ENCODE data around the gene MYO1E. TPM values are rescaled to one million over a fixed set of nuclear protein-coding genes. Genes with fewer than 3 reads are reported as not detected.

MYO1E gene
- total RNA-seq, 1 experiment from 2014 or later = 83.6 TPM

DNA sequence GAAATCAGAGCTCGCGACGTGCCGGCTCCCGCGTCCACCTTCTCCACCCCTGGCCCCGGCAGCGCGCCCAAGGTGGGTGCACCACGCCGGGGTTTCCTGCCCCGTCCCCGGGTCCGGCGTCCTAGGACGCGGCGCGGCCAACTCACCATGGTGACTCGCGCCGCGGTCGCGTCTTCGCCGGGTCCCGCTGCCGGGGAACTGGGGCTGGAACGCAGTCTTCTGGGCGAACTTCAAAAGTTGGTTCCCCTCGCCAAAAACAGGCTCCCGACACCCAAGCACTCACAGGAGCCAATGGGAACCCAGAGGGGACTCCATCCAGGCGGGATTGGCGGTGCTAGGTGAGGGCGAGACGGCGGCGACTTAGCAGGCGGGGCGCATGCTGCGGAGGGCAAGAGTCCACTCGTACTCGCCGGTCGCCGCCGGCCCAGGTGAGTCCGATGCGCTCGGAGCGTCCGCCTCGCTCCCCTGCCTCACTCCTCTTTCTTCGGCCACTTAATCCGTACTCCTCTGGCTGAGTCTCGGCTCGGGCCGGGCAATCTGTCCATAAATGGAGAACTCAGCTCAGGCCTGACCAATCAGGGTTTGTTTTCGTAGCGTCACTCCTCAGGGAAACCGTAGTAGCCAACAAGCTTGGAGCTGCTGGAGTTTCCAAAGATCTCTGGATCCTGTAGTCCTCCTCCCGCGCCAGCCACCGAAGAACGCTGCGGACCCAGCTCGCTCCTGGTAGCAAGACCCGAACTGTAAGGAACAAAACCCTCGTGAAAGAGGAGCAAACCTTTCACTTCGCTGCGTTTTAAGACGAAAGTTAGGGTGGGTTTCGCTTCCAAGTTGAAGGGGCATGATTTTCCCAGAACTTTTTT, at the start of gene MYO1E (continued):
- TF ChIP-seq ETV6 (CRISPR knock-in tag; IDR thresholded peaks at IDR 0.05) (peak; percentile 70; the same call in 1 of the 2 replicates), RELA (CRISPR knock-in tag; IDR thresholded peaks at IDR 0.05; ENCODE audit: borderline replicate concordance) (peak; percentile 38; the same call in 1 of the 2 replicates), MYBL2 (CRISPR knock-in tag; IDR thresholded peaks at IDR 0.05) (peak; percentile 54; the same call in 1 of the 2 replicates), ATF1 (CRISPR knock-in tag; IDR thresholded peaks at IDR 0.05) (0 out of 2 replicates have a peak, but pooled peaks have one; percentile 48), USF2 (CRISPR knock-in tag; IDR thresholded peaks at IDR 0.05) (peak; percentile 14; the same call in 1 of the 2 replicates), ZBTB43 (CRISPR knock-in tag; IDR thresholded peaks at IDR 0.05) (peak; percentile 50; the same call in 1 of the 2 replicates), SP1 (CRISPR knock-in tag; conservative IDR thresholded peaks at IDR 0.05) (peak; percentile 54; the same call in 1 of the 2 replicates), FOXP1 (CRISPR knock-in tag; IDR thresholded peaks at IDR 0.05; ENCODE audit: borderline replicate concordance) (peak; percentile 59; the same call in 1 of the 2 replicates), IRF2 (CRISPR knock-in tag; IDR thresholded peaks at IDR 0.05; ENCODE audit: borderline replicate concordance, low read depth) (0 out of 2 replicates have a peak, but pooled peaks have one; percentile 21), FOXP4 (CRISPR knock-in tag; IDR thresholded peaks at IDR 0.05) (peak; percentile 40; the same call in 1 of the 2 replicates), TP53 (CRISPR knock-in tag; IDR thresholded peaks at IDR 0.05) (peak; percentile 12; the same call in 1 of the 2 replicates)
- TF ChIP-seq, protein P1, sequence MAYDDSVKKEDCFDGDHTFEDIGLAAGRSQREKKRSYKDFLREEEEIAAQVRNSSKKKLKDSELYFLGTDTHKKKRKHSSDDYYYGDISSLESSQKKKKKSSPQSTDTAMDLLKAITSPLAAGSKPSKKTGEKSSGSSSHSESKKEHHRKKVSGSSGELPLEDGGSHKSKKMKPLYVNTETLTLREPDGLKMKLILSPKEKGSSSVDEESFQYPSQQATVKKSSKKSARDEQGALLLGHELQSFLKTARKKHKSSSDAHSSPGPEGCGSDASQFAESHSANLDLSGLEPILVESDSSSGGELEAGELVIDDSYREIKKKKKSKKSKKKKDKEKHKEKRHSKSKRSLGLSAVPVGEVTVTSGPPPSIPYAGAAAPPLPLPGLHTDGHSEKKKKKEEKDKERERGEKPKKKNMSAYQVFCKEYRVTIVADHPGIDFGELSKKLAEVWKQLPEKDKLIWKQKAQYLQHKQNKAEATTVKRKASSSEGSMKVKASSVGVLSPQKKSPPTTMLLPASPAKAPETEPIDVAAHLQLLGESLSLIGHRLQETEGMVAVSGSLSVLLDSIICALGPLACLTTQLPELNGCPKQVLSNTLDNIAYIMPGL (CRISPR knock-in tag; IDR thresholded peaks at IDR 0.05) = peak; percentile 64; the same call in 1 of the 2 replicates

GRCh38 chr15:59420986-59421618, 48.4 kb upstream of the MYO1E start:
- ATAC-seq = peak; percentile 97
- CTCF ChIA-PET = interaction anchor here (0.6 to 2.6 kb wide), 32 partner anchors 9 to 1664 kb away, joined by 3 to 26 read pairs (median 4); partner anchors contain the start of genes BNIP2, FAM81A and MYO1E

More at GRCh38 chr15:59420986-59421618, 48.4 kb upstream of the MYO1E start:
- no peak overlapping the region for H3K4me3 Mint-ChIP-seq
- TF ChIP-seq ZNF396 (CRISPR knock-in tag; IDR thresholded peaks at IDR 0.05; ENCODE audit: borderline replicate concordance) (no peak), TEAD1 (CRISPR knock-in tag; IDR thresholded peaks at IDR 0.05) (peak; percentile 92; the same call in 1 of the 2 replicates), TEAD4 (CRISPR knock-in tag; IDR thresholded peaks at IDR 0.05) (peak; percentile 88; the same call in 1 of the 2 replicates), MXD4 (CRISPR knock-in tag; IDR thresholded peaks at IDR 0.05; ENCODE audit: borderline replicate concordance) (no peak), EMX1 (CRISPR knock-in tag; IDR thresholded peaks at IDR 0.05) (peak; percentile 45; the same call in 1 of the 2 replicates), ATF1 (CRISPR knock-in tag; IDR thresholded peaks at IDR 0.05) (no peak), FOXP4 (CRISPR knock-in tag; IDR thresholded peaks at IDR 0.05) (no peak), ZNF671 (CRISPR knock-in tag; IDR thresholded peaks at IDR 0.05) (no peak), GABPB1 (CRISPR knock-in tag; IDR thresholded peaks at IDR 0.05) (no peak), KAT7 (CRISPR knock-in tag; IDR thresholded peaks at IDR 0.05; ENCODE audit: borderline replicate concordance) (no peak), CTCF (IDR thresholded peaks at IDR 0.05) (no peak)
- H3K4me1 Mint-ChIP-seq = peaks cover 19% of the 10 kb centered on the region
- H3K27me3 Mint-ChIP-seq (ENCODE audit: low read depth) = peaks cover 26% of the 10 kb centered on the region
- H3K27ac Mint-ChIP-seq = no peak overlapping the region
- no peaks in the 10 kb centered on the region for H3K9me3 Mint-ChIP-seq
- POLR2A ChIA-PET = no interaction called here
- H3K36me3 Mint-ChIP-seq = no peaks in the 10 kb centered on the region
- DNase-seq (ENCODE audit: low spot score) = peak; percentile 36
